C4-2B (cell line): ENCODE measurements around the gene LGR6.

Source experiments
- ZFX ChIP-seq: fragments of 450-650 bp; IDR thresholded peaks from 2 replicates; pipeline ENCODE4 v1.6.1; 2017
- TF ChIP-seq, protein P1 (sequence below): fragments of 450-650 bp; conservative IDR thresholded peaks from 2 replicates; pipeline ENCODE4 v1.5.1; 2017; ENCODE audit warnings: mild to moderate bottlenecking

DNA sequence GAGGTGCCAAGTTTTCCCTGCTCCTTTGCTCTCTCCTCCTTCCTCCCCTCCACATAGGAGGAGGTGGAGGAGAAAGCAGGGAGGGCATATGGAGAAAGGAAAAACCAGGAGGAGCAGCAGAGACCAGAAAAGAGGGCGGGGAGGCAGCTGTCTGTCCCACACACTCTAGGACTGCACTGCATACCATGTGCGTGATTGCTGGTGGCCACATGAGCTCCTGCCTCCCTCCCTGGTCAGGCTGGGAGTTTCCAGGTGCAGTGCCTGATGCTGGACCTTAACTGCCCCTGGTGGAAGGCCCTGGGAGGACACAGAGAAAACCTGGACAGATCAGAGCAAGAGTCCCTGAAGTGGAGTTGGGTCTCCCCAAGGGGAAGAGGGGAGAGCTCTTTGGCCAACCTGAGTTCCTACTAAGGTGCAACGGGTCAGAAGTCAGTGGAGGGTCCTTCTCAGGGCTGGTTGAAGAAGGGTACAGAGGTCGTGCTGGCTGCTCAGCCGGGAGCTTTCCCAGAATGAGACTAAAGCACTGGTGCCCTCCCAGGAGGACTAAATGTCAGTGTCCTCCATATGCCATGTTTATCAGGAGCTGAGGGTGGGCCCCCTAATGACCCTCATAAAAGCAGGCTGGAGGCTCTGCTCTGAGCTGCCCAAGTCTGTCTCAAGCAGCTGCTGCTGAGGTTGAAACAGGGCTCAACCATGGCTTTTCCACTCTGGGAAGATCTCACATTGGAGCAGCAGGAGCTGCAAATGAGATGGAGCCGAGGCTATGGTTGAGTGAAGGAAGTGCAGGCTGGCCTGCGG, 3.5 kb upstream of the LGR6 start:
- TF ChIP-seq, protein P1, sequence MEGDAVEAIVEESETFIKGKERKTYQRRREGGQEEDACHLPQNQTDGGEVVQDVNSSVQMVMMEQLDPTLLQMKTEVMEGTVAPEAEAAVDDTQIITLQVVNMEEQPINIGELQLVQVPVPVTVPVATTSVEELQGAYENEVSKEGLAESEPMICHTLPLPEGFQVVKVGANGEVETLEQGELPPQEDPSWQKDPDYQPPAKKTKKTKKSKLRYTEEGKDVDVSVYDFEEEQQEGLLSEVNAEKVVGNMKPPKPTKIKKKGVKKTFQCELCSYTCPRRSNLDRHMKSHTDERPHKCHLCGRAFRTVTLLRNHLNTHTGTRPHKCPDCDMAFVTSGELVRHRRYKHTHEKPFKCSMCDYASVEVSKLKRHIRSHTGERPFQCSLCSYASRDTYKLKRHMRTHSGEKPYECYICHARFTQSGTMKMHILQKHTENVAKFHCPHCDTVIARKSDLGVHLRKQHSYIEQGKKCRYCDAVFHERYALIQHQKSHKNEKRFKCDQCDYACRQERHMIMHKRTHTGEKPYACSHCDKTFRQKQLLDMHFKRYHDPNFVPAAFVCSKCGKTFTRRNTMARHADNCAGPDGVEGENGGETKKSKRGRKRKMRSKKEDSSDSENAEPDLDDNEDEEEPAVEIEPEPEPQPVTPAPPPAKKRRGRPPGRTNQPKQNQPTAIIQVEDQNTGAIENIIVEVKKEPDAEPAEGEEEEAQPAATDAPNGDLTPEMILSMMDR = no peak
- no peak for TF ChIP-seq ZFX
